HepG2 (cell line): ENCODE results near the gene CIAPIN1. TPM values are rescaled to one million over a fixed set of nuclear protein-coding genes. Genes with fewer than 3 reads are reported as not detected.

Source experiments
- ATRX ChIP-seq: sonication (generic); formaldehyde crosslinking; IDR thresholded peaks from 2 replicates; pipeline ENCODE4 v1.4.0; 2020; ENCODE audit warnings: missing genetic modification reagents, borderline replicate concordance
- CCAR2 ChIP-seq: fragments of 200-400 bp; formaldehyde crosslinking; optimal IDR thresholded peaks from 2 replicates; pipeline ENCODE3; 2018; ENCODE audit warnings: low read depth, mild to moderate bottlenecking, low read length, moderate library complexity
- ERF ChIP-seq: IDR thresholded peaks from 2 replicates; pipeline ENCODE4 v1.6.1; 2018; ENCODE audit warnings: missing biosample characterization, missing genetic modification reagents
- KLF9 ChIP-seq: IDR thresholded peaks from 2 replicates; pipeline ENCODE4 v1.6.1; 2016; ENCODE audit warnings: low read depth
- KMT2B ChIP-seq: IDR thresholded peaks from 2 replicates; pipeline ENCODE4 v1.6.1; 2016; ENCODE audit warnings: missing genetic modification reagents, missing compliant biosample characterization
- MXI1 ChIP-seq: IDR thresholded peaks from 3 replicates; pipeline ENCODE4 v1.6.1; 2012; ENCODE audit warnings: low read depth, low read length, inconsistent platforms, borderline replicate concordance
- NFE2L1 ChIP-seq: sonication (generic); formaldehyde crosslinking; IDR thresholded peaks from 2 replicates; pipeline ENCODE4 v1.4.0; 2020; ENCODE audit warnings: missing genetic modification reagents, mild to moderate bottlenecking, borderline replicate concordance
- SAFB2 ChIP-seq: sonication (generic); formaldehyde crosslinking; IDR thresholded peaks from 2 replicates; pipeline ENCODE4 v1.5.1; 2020; ENCODE audit warnings: missing genetic modification reagents, low read depth, mild to moderate bottlenecking, borderline replicate concordance
- SRY ChIP-seq: sonication (generic); formaldehyde crosslinking; IDR thresholded peaks from 2 replicates; pipeline ENCODE4 v1.8.0; 2022; ENCODE audit warnings: mild to moderate bottlenecking, missing genetic modification reagents
- ZIK1 ChIP-seq: sonication (generic); formaldehyde crosslinking; IDR thresholded peaks from 2 replicates; pipeline ENCODE4 v1.5.0; 2020; ENCODE audit warnings: mild to moderate bottlenecking, low read depth, missing genetic modification reagents, borderline replicate concordance
- ZNF160 ChIP-seq: sonication (generic); formaldehyde crosslinking; IDR thresholded peaks from 2 replicates; pipeline ENCODE4 v1.8.0; 2022; ENCODE audit warnings: mild to moderate bottlenecking, inconsistent platforms, missing genetic modification reagents
- ZNF17 ChIP-seq: sonication (generic); formaldehyde crosslinking; IDR thresholded peaks from 2 replicates; pipeline ENCODE4 v1.5.0; 2020; ENCODE audit warnings: mild to moderate bottlenecking, missing genetic modification reagents
- ZNF225 ChIP-seq: sonication (generic); formaldehyde crosslinking; IDR thresholded peaks from 2 replicates; pipeline ENCODE4 v1.4.0; 2020; ENCODE audit warnings: mild to moderate bottlenecking, missing genetic modification reagents
- ZNF234 ChIP-seq: sonication (generic); formaldehyde crosslinking; conservative IDR thresholded peaks from 2 replicates; pipeline ENCODE4 v1.5.1; 2020; ENCODE audit warnings: mild to moderate bottlenecking, missing genetic modification reagents
- ZNF468 ChIP-seq: sonication (generic); formaldehyde crosslinking; IDR thresholded peaks from 2 replicates; pipeline ENCODE4 v1.8.0; 2022; ENCODE audit warnings: mild to moderate bottlenecking, moderate library complexity, missing genetic modification reagents
- ZNF547 ChIP-seq: sonication (generic); formaldehyde crosslinking; IDR thresholded peaks from 2 replicates; pipeline ENCODE4 v1.5.1; 2020; ENCODE audit warnings: mild to moderate bottlenecking, missing genetic modification reagents
- polyA plus RNA-seq, 8 experiments: library from polyadenylated mRNA; depleted of rRNA in 3 of 8; stranded (reverse) in 7 of 8; unstranded in 1 of 8; fragments of >200 nt; fragmentation: Illumina TruSeq in 4 of 8; extraction: Trizol in 4 of 8; gene quantifications; 2 replicates each; pipeline versions ENCODE4 v1.2.1 to v1.2.3, GENCODE V29; 2011 to 2016; ENCODE audit warnings: low read depth in 4 of 8, missing spikeins in 1 of 8, mixed read lengths in 1 of 8; ENCODE audit not compliant: insufficient read depth in 1 of 8
- total RNA-seq, 5 experiments: library from RNA; depleted of rRNA; stranded (reverse); fragments of >200 nt; fragmentation: Illumina TruSeq; extraction: Trizol; gene quantifications; 2 replicates each; pipeline ENCODE4 v1.2.3, GENCODE V29; 2016; ENCODE audit warnings: low read depth in 1 of 5
- TF ChIP-seq, protein P1 (sequence below): sonication (generic); formaldehyde crosslinking; IDR thresholded peaks from 2 replicates; pipeline ENCODE4 v1.8.0; 2022; ENCODE audit warnings: missing genetic modification reagents, mild to moderate bottlenecking, moderate library complexity, borderline replicate concordance
- TF ChIP-seq, protein P2 (sequence below): sonication (generic); formaldehyde crosslinking; IDR thresholded peaks from 2 replicates; pipeline ENCODE4 v1.4.0; 2020; ENCODE audit warnings: missing genetic modification reagents, low read depth, mild to moderate bottlenecking, borderline replicate concordance

CIAPIN1 gene
- total and polyA plus RNA-seq, 2 of the 13 experiments (the other 11 are each of a cell fraction or from before 2014, with no cell fraction given), result 69.3 to 89.7 TPM

DNA sequence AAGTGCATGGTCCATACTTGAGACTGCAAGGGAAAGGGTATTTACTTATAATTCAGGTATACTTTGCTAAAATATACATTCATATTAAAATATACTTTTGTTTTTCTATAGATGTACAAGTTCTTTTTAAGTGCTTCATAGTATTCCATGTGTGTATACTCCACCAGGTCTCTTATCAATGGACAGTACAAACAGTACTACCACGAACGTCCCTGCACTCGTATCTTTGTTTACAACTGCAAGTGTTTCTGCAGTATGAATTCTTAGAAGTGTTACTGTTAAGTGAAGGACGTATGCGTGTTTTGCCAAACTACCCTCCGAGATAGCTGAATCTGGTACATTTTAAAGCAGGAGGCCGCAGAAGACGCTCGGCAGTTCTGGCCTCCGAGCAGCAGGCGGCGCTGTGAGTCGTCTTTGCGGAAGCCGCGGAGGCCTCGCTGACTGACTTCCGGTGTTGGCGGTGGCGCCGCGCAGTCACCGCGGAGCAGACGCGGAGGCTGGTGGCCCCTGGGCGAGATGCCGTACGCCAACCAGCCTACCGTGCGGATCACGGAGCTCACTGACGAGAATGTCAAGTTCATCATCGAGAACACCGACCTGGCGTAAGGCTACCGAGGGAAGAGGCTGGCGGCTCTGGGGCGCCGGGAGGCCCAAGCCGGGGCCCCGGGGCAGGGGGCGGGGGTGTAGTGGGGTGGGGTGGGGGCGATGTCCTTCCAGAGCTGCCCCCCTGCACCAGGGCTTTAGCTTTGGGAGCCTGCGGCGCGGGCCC, 15.2 kb upstream of the CIAPIN1 start, which contains the start of gene POLR2C (continued):
- TF ChIP-seq, protein P1, sequence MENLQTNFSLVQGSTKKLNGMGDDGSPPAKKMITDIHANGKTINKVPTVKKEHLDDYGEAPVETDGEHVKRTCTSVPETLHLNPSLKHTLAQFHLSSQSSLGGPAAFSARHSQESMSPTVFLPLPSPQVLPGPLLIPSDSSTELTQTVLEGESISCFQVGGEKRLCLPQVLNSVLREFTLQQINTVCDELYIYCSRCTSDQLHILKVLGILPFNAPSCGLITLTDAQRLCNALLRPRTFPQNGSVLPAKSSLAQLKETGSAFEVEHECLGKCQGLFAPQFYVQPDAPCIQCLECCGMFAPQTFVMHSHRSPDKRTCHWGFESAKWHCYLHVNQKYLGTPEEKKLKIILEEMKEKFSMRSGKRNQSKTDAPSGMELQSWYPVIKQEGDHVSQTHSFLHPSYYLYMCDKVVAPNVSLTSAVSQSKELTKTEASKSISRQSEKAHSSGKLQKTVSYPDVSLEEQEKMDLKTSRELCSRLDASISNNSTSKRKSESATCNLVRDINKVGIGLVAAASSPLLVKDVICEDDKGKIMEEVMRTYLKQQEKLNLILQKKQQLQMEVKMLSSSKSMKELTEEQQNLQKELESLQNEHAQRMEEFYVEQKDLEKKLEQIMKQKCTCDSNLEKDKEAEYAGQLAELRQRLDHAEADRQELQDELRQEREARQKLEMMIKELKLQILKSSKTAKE (CRISPR knock-in tag), result no peak
- TF ChIP-seq ZNF234 (peak; percentile 85; the same call in 1 of the 2 replicates), SRY (CRISPR knock-in tag) (0 out of 2 replicates have a peak, but pooled peaks have one; percentile 80), CCAR2 (peak; percentile 72), SAFB2 (CRISPR knock-in tag) (peak; percentile 95), MXI1 (peak; percentile 78; the same call in 2 of the 3 replicates), ZNF468 (peak; percentile 88; the same call in 1 of the 2 replicates), ATRX (CRISPR knock-in tag) (no peak; the same call in 1 of the 2 replicates), NFE2L1 (0 out of 2 replicates have a peak, but pooled peaks have one; percentile 73), ZIK1 (CRISPR knock-in tag) (peak; percentile 68; the same call in 1 of the 2 replicates), ZNF160 (CRISPR knock-in tag) (peak; percentile 89), ZNF547 (CRISPR knock-in tag) (peak; percentile 77; the same call in 1 of the 2 replicates), ZNF225 (CRISPR knock-in tag) (peak; percentile 68; the same call in 1 of the 2 replicates), KLF9 (CRISPR knock-in tag) (peak; percentile 95), ERF (peak; percentile 98), KMT2B (CRISPR knock-in tag) (peak; percentile 99), ZNF17 (CRISPR knock-in tag) (no peak)
- TF ChIP-seq, protein P2, sequence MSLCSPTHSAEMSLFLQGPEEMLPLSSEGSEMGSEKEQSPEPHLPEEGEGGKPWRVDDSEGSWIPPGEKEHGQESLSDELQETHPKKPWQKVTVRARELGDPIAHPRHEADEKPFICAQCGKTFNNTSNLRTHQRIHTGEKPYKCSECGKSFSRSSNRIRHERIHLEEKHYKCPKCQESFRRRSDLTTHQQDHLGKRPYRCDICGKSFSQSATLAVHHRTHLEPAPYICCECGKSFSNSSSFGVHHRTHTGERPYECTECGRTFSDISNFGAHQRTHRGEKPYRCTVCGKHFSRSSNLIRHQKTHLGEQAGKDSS (CRISPR knock-in tag), result peak; percentile 98; the same call in 1 of the 2 replicates
